Measurements from ENCODE around the gene UVSSA.

GRCh38 chr4:1371176-1372165, 24.5 kb downstream of the UVSSA start:
- TF ChIP-seq CTCF (IDR thresholded peaks at IDR 0.05) = no peak
- TF ChIP-seq POLR2A (IDR thresholded peaks at IDR 0.05) = no peak

Data from ovary (tissue), 3 donors.